GM19468 (cell line): ENCODE results near the gene CMTM7.
"Not testable (repeated sequence)": the region's sequence is repeated elsewhere in the genome, so short reads cannot be mapped to it uniquely, and the experiment has no call there.

Experiments
- ATAC-seq: cut with Tn5 transposase; IDR thresholded peaks from one replicate; pipeline ENCODE4 v1.9.1; 2021; ENCODE audit warnings: mild to moderate bottlenecking, moderate library complexity, moderate number of reproducible peaks; ENCODE audit not compliant: unreplicated experiment; ENCODE audit errors: extremely low read depth

CMTM7 gene

DNA sequence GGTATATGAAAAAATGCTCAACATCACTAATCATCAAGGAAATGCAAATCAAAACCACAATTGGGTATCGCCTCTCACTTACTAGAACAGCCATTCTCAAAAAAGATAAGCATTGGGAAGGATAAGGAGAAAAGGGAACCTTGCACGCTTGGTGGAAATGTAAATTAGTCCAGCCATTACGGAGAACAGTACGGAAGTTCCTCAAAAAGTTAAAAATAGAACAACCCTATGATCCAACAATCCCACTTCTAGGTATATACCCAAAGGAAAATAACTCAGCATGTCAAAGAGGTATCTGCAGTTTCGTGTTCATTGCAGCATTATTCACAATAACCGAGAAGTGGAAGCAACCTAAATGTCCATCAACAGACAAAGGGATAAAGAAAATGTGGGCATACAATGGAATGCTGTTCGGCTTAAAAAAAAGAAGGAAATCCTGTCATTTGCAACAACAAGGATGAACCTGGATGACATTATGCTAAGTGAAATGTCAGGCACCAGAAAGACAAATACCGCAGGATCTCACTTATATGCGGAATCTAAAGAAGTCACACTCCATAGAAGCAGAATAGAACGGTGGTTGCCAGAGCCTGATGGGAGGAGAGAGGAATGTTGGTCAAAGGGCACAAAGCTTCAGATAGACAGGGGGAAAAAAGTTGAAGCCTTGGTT is 11.7 kb upstream of the CMTM7 start:
- no peak for ATAC-seq

DNA sequence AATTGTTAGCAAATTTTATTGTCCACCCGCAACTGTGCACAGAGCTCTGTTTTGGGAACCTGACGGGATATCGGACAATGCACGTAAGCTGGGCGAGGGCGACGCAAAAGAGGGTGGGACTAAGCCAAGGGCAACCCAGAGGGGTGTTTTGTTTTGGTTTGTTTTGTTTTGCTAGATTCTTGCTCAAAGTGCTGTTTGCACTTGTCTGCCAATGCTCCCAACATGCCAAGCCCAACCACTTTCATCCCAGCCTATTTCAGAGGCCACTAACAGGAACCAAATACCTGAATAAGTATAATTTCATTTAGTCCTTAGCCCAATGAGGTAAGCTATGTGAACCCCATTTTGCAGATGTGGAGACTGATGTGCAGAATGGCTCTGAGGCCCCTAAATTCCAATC is 9.7 kb upstream of the CMTM7 start:
- ATAC-seq = no peak

DNA sequence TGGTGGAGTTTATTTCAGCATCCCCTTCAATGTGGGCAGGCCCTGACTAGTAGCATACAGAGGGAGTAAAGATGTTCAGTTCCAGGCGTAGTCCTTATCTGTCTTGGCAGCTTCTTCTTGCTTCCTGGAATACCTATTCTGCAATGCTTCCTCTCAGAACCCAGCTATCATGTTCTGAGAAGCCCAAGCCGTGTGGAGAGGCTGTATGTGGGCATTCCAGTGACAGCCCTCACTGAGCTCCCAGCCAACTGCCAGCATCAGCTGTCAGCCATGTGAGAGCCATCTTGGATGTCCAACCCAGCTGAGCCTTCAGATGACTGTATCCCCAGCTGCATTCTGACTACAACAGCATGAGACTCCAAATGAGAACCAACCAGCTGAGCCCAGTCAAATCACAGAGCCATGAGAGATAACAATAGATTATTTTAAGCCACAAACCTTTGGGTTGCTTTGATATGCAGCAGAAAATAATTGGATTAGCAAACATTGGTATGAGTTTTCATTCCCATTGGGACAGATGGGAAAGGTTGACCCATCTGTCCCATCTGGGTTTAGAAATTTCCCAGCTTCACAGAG is 8.4 kb upstream of the CMTM7 start:
- ATAC-seq = no peak

DNA sequence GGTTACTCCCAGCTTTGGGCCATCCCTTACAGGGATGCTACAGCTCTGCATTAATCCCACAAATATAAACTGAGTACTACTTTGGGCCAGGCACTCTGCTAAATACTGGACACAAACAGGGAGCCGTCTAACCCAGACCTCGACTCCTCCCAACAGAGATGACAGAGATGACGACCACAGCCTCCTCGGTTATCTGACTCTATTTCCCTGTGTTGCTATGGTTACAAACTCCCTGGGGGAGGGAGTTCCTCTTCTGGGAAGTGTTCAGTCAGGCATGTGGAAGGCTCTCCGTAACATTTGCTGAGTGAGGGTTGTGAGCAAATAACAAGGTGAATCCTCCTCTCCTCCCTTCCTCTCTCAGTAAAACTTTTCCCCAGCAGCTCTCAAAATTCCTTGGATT is 6.7 kb upstream of the CMTM7 start:
- ATAC-seq = no peak

DNA sequence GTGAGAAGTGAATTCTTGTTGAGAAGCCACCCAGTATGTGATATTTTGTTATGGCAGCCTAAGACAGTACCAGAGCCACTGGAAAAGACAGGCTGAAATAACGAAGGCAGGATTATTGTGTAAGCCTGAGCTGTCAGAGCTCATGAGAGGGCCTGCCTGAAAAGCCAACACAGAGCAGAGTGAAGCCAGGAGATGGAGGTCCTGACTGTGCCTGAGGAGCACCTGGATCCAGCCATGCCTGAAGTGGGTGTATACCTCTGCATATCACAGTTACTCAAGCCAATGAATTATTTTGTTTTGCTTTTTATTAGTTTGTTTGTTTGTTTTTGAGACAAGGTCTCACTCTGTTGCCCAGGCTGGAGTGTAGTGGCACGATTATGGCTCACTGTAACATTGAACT is 4.1 kb upstream of the CMTM7 start:
- ATAC-seq = no peak

DNA sequence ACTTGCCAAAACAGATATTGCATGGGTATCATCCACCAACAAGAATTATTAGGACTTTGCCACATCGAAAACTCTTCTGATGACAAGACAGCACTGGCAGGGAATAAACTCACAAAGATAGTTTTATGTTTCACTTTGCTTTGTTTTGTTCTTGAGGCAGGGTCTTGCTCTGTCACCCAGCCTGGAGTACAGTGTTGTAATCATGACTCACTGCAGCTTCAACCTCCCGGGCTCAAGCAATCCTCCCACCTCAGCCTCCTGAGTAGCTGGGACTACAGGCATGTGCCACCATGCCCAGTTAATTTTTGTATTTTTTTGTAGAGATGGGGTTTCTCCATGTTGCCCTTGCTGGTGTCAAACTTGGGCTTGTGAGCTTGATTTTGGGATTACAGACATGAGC is 2.1 kb upstream of the CMTM7 start:
- ATAC-seq = not testable (repeated sequence)

DNA sequence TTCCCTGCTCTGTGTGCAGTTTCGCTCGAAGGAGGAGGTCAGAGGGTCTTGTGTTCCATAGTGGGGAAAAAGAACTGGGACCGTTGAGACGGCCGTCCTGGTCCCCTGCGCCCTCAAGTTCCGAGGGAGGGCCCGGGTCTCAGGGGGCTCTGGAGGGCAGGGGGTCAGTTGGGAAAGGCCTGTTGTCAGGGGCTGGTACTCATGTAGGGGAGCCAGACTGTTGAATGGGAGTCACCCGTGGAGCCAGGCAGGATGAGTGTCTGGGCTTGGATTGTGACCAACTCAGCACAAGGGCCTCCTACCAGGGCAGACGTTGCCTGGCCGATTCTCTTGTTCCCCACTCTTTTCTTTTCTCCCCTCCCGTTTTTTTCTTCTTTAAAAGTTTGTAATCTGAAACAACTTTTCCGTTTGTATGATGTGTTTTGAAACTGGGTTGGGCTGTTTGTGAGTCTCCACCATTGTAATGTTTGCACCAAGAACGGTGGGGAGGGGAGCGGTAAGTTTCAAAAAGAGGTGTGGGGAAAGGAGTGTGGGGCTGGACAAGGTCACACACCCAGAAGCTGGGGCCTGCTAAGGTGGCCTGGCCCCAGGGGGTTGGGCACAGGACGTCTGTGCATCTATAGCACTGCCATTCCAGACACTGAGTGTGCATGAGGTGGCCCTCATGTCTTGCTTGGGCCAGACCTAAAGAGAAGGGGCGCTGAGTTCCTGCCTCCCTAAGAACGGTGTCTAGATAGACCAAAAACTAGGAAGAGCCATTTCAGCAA is 1.1 kb downstream of the CMTM7 start:
- no peak for ATAC-seq

DNA sequence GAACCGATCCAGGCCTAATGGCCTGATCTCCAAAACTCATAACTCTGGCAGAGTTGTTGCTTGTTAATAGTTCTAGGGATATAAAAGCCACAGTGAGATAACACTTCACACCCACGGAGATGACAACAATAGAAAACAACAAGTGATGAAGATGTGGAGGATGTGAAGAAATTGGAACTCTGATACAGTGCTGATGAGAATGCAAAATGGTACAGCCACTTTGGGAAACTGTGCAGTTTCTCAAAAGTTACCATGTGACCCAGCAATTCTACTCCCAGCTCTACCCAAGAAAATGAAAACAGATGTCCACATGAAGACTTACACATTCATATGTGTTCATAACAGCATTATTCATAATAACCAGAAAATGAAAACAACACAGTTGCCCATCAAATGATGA is 3.8 kb downstream of the CMTM7 start:
- no peak for ATAC-seq

DNA sequence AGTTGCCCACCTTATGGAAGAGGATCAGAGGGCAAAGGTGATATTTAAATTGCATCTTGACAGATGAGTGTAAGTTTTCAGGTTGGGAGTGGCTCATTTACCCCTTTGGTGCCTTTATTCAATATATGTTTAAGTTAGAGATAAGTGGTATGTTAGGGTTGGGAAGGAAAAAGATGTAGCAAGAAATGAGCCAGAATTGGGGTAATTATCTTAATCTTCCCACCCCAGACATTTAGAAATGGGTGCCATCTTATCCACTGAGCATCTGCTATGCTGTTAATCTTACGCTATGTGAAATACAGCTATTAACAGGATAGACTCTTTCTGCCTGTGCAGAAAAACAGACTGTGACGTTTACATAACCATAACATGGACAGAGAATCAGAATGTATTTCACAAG is 6.3 kb downstream of the CMTM7 start:
- no peak for ATAC-seq

DNA sequence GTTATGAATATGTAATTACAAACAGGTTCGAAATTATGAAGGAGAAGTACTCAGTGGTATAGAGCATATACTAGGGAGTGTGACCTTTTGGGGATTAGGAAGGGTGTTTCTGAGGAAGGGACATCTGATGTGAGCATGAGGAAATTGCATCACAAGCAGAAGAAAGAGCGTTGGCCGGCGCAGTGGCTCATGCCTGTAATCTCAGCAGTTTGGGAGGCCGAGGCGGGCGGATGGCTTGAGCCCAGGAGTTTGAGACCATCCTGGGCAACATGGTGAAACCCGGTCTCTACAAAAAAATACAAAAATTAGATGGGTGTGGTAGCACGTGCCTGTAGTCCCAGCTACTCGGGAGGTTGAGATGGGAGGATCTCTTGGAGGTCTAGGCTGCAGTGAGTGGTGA is 6.9 kb downstream of the CMTM7 start:
- no peak for ATAC-seq

DNA sequence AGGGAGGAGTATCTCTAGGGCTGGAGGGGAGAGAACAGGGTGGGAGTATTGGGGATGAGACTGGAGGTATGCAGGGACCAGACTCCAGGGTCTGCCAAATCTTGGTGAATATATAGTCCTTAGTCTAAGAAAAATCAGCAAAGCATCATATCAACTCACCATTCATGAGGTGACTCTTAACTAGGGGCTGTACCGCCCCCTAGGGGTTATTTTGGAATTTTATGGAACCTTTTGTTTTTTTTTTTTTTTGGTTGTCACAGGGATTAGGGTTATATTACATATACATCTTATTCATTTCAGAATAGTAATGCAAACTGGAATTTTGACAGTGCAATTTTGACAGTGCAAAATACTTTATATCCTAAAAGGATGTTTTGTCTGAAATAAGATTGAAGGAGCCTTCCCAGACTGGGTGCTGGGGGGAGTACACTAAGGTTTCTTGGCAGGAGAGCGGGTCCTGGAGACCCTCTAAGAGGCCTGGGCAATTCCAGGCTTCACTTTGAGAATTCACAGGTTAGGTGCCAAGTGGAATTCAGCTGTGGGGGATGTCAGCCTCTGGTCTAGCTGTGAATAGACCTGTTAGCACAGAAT is 7.5 kb downstream of the CMTM7 start:
- ATAC-seq = no peak

DNA sequence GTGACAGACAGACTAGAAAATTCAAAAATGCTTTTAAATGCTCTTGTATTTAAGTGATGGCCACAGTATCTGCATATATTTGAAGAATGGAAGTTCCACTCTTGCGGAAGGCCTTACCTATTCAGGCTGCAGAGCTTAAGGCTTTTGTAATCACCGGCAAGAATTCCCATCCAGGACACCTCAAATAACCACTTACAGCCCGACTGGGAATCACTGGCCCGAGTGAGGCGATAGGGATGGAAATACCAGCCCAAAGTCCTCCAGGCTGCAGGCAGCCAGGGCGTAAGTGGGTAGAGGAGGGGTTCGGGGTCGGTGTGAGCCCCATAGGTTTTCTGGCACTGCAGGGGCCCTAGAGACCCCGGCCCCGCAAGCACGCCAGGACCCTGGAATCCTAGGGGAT is 9.5 kb downstream of the CMTM7 start:
- no peak for ATAC-seq

DNA sequence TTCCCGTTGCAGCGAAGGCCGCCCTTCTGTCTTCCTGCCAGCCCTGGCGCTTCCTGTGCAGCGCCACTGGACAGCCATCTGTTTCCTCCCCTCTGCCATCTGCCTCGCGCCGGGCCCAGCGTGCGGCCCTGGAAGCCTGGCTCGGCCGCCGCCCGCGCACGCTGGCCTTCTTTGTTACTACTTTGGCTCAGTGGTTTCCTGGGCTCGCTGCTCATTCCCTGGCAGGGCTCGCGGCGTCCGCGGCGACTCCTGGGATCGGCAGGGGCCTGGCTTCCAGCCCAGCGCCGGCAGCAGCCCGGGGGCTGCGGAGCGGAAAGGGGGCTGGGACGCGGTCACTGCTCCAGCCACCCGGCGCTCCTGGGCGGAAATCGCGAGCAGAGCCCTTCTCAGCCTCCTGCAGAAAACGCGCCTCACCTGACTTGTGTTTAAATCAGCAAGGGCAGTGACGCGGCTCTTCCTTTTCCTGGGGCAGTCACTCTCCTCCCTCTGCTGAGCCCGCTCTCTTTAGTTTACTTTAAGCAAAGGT is 10.0 kb downstream of the CMTM7 start:
- ATAC-seq = peak; percentile 21

DNA sequence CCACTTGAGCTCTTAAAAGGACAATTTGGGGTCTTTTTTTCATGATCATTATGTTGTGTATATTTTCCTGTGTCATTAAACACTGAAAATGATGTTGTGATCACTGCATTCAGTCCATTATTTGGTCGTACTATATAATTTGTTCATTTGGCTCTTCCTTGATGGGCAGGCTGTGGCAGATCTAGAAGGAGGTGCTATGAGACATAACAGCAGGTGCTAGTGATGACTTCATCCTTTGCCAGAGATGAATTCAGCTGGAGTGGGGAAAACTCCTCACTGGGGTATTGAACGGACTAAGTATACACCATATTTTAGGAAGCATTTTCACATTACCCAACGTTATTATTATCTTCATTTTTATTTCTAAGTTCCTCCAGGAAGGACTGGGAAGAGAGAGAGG is 12.0 kb downstream of the CMTM7 start:
- ATAC-seq = no peak

DNA sequence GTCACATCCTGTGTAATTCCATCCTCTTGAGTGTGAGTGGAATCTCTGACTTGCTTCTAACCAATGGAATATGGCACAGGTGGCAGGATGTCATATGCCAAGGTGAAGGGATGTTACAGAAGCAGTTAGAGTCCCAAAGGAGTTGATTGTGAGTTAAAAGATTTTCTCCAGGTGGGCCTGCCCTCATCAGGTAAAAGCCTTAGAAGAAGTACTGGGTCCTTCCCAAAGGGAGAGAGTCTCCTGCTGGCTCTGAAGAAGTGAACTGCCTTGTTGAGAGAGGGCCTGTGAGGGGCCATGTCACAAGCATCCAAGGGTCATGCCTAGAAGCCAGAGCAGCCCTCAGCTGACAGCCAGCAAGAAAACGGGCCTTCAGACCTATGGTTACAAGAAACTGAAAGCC is 13.1 kb downstream of the CMTM7 start:
- no peak for ATAC-seq

DNA sequence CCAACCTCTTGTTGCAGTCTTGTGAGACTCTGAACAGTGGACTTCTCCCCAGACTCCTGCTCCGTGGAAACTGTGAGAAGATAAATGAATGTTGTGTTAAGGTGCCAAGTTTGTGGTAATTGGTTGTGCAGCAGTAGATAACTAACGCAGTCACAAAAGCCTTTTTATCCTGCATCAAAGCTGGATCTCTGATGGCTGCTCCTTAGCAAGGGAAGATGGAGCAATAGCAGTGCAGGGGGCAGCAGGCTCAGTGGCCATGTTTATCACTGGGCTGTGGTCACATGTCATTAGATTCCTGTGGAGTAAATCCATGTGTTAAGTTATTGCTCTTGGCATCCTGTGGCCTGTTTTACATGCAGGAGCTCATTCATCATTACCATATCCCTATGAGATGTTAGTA is 13.5 kb downstream of the CMTM7 start:
- ATAC-seq = no peak

DNA sequence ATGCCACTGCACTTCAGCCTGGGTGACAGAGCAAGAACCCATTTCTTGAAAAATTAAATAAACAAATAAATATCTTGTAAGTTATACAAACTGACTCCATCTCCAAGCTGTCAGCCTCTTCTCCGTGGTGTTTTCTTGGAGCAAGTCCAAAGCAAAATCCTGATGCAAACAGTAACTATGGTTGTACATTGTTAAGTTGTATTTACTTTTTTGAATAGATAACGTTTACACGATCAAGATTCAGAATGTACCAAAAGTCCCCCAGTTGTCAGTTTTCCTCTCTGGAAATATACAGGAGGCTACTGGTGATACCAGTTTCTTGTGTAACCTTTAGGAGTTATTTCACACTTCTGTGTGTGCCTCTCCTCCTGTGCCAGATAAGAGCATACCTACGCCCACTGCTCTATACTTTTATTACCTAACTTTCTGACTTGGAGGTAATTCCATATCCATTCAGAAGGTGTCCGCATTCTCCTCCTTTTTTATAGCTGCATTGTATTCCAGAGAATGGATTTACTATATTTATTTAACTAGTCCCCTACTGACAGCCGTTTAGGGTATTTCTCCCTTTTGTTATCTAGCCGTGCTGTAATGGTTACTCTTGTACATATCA is 14.2 kb downstream of the CMTM7 start:
- ATAC-seq = no peak

DNA sequence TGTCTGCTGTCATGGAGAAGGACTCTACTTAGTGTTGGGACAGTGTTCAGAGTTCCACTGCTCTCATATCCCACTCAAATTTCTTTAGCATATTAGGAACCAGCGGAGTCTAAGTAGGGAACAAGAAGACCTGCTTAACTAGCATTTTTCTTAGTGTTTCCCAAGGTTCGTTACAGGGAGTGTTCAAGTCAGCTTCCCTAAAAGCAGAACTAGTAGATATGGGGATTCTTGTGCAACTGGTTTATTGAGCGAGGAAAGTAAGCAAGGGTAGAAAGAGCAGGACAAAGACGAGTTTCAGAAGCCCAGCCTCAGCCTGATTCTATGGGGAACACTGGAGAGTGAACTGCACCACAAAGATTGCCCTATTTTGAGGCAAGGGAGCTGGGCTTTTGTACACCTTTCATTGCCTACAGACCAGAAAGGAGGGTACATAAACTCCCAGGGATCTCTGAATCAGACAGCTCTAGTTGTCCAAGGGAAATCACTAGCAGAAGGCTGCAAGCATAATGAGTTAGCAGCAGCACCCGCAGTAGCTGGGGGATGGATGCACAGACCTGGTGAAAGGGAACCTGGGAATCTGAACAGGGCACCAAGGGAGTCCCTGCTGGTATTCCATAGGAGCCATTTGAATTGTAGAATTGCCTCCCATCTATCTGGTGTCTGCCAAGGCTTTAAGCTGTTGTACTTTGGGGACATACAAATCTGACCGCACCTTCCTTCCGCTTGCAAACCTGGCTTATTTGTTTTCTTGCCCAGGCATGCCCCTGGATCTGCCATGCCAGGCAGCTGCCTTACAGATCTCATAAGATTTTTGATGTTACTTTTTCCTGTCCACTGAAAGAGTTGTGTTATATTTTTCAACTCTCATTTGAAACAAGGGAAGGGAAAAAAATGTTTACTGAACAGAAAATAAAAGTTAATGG is 15.1 kb downstream of the CMTM7 start:
- no peak for ATAC-seq

DNA sequence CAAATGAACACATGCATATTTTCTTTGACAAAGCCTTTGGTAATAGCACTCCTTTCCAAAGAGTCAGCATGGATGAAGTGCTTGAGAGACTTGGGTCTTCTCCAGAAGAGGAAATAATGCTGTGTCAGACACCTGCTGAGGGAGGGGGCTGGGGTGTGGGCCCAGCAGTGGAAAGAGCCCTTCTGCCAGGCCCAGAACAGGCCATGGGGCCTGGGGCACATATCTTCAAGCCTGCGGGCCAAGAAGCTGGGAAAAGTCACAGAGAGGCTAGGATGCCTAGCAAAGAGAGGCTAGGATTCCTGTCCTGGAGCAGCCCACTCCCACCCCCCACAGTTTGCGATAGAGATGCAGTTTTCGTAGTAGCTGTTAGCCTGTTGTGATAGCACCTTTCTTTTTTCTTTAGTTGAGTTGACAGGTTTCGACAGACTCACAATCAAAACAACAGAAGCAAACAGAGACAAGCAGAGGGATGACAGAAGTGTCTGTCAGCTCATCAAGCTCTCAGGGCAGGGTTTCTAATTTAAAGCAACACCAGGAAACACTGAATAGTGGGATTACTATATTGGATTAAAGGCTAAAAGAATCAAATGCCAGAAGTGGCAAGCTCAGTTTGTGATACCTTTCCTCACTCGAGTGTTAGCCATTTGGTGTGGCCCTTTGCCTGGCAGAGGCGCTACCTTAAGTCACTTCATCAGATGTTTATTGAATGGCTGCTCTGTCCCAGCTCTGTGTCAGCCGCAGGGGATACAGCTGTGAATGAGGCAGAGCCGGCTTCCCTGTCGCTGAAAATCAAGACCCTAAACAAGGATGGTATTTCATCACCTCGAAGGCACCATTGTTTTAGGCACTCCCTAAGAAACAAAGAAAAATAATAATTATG is 19.0 kb downstream of the CMTM7 start:
- ATAC-seq = no peak
